Brain microvascular endothelial cell (primary cell): ENCODE data around the gene ALX1.

Experiments used
- DNase-seq: peaks from one replicate; pipeline ENCODE4 v3.0.0-alpha.2; 2020
- H3K27ac ChIP-seq: fragments of 250-450 bp; sonication (Bioruptor Pico); 2 replicates; pipeline ENCODE4 v1.5.1; 2020; ENCODE audit warnings: mild to moderate bottlenecking, moderate library complexity
- H3K27me3 ChIP-seq: fragments of 250-450 bp; sonication (Bioruptor Pico); replicated peaks from 2 replicates; pipeline ENCODE4 v1.5.1; 2020; ENCODE audit warnings: mild to moderate bottlenecking
- H3K36me3 ChIP-seq: fragments of 250-450 bp; sonication (Bioruptor Pico); replicated peaks from 2 replicates; pipeline ENCODE4 v1.5.1; 2020; ENCODE audit warnings: mild to moderate bottlenecking
- H3K4me3 ChIP-seq: 2 replicates; pipeline ENCODE4 v1.5.1; 2011; ENCODE audit warnings: low read depth, mild to moderate bottlenecking, control low read depth, low read length, moderate library complexity
- in situ Hi-C: cut with HindIII; loops from 2 replicates; pipeline ENCODE4 v1.10.0; 2017; ENCODE audit warnings: low sequenced_read_pairs, low pct_ligation_motif_present
- TF ChIP-seq, protein P1 (sequence below): IDR thresholded peaks from 2 replicates; pipeline ENCODE4 v1.5.1; 2011; ENCODE audit warnings: low read depth, mild to moderate bottlenecking, moderate library complexity, low read length, control low read depth, inconsistent platforms; ENCODE audit errors: missing control alignments

The ALX1 gene

DNA sequence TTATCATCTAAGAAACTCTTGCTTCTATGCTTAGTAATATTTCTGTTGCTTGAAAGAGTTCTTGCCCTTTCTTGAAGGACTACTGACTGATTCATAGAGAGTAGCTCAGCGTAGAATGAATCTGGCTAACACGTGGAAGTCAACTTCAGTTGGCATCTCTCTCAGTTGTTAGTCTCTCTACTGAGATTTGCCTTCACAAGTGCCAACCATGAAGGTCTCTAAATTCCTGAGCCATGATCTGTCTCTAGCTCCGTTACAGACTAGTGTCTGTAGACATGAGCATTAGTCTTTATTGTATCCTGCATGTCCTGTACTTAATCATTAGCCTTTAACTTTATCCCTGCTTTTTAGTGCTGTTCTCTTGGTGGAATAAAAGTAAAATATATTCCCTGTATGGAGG is 19.1 kb upstream of the ALX1 start:
- in situ Hi-C loops: no loop called here
- Histone ChIP-seq H3K27ac (no peak overlapping the region), H3K27me3 (no peaks in the 10 kb centered on the region), H3K4me3 (no peak overlapping the region), H3K36me3 (no peaks in the 10 kb centered on the region)
- no peak for DNase-seq
- TF ChIP-seq, protein P1, sequence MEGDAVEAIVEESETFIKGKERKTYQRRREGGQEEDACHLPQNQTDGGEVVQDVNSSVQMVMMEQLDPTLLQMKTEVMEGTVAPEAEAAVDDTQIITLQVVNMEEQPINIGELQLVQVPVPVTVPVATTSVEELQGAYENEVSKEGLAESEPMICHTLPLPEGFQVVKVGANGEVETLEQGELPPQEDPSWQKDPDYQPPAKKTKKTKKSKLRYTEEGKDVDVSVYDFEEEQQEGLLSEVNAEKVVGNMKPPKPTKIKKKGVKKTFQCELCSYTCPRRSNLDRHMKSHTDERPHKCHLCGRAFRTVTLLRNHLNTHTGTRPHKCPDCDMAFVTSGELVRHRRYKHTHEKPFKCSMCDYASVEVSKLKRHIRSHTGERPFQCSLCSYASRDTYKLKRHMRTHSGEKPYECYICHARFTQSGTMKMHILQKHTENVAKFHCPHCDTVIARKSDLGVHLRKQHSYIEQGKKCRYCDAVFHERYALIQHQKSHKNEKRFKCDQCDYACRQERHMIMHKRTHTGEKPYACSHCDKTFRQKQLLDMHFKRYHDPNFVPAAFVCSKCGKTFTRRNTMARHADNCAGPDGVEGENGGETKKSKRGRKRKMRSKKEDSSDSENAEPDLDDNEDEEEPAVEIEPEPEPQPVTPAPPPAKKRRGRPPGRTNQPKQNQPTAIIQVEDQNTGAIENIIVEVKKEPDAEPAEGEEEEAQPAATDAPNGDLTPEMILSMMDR: no peak

DNA sequence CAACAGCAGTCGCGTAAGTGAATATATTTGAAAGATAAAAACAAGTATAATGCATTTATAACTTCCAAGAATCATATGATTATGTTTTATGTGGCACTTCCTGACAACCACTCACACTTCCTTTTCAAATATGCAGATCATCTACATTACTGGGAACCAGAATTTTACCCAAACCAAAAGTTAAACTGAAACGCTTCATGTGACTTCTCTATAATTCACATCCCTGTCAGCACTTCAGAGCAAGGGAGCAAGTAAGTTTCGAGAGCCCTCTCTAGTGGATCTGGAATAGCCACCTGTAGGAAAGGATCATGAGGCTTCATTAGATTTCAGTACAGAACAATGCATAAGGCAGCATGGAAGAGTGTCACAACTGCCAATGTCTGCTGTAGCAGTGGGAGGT is 13.7 kb upstream of the ALX1 start:
- H3K27ac ChIP-seq: no peak overlapping the region
- H3K27me3 ChIP-seq: no peaks in the 10 kb centered on the region
- no peak overlapping the region for H3K4me3 ChIP-seq
- H3K36me3 ChIP-seq: no peaks in the 10 kb centered on the region
- no peak for DNase-seq
- TF ChIP-seq, protein P1: no peak
- in situ Hi-C loops: no loop called here

DNA sequence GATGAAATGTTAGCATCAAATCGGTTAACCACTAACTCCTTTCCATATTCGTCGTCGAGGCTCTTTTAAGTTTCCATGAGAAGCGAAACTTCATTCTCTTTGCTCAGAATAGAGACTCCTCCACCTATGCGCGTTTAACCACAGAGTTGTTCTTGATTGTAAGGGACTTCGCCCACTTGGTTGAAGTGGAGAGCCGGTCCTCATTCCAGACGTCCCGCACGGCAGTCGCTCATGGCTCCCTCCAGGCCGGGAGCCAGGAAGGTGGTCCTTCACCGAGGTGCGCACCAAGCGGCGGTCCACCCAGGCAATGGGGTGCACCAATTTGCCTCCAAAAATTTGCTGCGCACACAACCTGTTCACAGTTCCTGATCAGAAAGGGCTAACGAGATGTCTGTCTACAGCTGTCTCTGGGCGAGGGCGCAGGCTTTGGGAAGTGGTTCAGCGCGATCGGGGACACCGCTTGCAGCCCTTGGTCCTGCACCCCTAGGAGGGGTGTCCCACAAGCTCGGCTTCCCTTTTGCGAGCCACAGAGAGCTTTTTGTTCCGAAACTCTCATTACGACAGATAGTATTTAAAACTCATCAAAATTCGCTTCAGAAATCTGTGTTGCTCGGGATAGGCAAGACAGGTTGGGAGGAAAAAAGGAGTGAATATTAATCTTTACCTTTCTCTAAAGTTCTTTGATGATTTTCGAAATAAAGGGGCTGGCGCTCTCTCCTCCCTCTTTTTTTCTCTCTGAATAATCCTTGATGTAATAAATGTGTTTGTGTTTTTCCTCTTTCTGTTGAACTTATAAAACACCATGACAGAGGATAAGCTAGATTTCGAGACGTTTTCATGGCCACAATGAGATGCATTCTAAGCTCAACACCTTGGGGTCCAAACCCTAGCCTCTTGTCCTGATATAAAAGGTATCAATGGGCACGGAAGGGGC is 6.4 kb upstream of the ALX1 start:
- in situ Hi-C loops: no loop called here
- Histone ChIP-seq H3K27me3 (no peaks in the 10 kb centered on the region), H3K36me3 (no peaks in the 10 kb centered on the region), H3K4me3 (peak overlapping the region; percentile 36), H3K27ac (no peak overlapping the region)
- no peak for DNase-seq
- TF ChIP-seq, protein P1: no peak

DNA sequence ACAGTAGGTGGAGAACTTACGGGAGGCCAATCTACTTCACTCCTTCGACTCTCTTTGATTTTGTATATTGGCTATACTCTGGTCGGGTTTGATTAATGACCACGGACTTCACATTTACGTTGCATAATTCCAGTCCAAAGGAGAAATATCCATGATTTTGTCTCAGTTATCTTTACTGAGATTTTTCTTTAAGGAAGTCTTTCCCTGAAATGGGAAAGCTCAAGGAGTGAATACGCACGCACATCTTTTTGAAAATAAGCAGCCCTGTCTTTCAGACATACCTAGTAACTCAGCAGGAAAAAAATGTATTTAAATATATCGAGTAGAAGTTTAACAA is 5.7 kb upstream of the ALX1 start:
- in situ Hi-C loops: no loop called here
- Histone ChIP-seq H3K36me3 (no peaks in the 10 kb centered on the region), H3K27me3 (no peaks in the 10 kb centered on the region), H3K4me3 (no peak overlapping the region), H3K27ac (no peak overlapping the region)
- TF ChIP-seq, protein P1: no peak
- no peak for DNase-seq

DNA sequence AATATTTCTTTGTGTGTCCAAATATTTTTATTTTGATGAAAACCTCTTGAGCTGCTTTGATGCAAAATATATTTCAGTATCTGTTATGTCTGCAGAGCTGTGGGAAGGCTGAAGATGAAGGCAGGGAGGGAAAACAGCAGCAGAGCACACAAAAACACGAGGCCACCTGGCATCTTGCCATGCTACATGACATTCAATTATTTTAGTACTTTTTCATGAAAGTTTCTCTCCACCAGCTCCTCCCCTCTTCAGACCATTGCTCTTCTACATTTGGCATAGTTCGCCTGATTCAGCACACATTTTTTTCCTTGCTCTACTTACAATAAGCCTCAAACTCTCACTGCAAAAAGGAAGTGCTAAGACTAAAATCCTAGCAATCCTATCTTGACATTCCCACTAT is 4.6 kb upstream of the ALX1 start:
- no peaks in the 10 kb centered on the region for H3K27me3 ChIP-seq
- DNase-seq: no peak

More for the DNA sequence above, 4.6 kb upstream of the ALX1 start:
- no peak overlapping the region for H3K27ac ChIP-seq
- in situ Hi-C loops: no loop called here
- TF ChIP-seq, protein P1: no peak
- H3K36me3 ChIP-seq: no peaks in the 10 kb centered on the region
- H3K4me3 ChIP-seq: no peak overlapping the region
